H9 (cell line): ENCODE data around the gene SYNGR1. TPM values are rescaled to one million over a fixed set of nuclear protein-coding genes. Genes with fewer than 3 reads are reported as not detected.

Experiments used
- DNase-seq: peaks from one replicate; pipeline ENCODE4 v3.0.0-alpha.2; 2017
- H2AFZ ChIP-seq: one replicate; pipeline ENCODE4 v1.6.1; 2013; ENCODE audit warnings: mild to moderate bottlenecking, low read length, control low read depth, moderate library complexity
- H2AK5ac ChIP-seq: 2 replicates; pipeline ENCODE4 v1.6.1; 2013; ENCODE audit warnings: low read length, control low read depth, mixed read lengths; ENCODE audit not compliant: insufficient read length
- H2BK120ac ChIP-seq: one replicate; pipeline ENCODE4 v1.6.1; 2013; ENCODE audit warnings: low read depth, mild to moderate bottlenecking, low read length, control low read depth, inconsistent platforms; ENCODE audit not compliant: poor library complexity, severe bottlenecking
- H2BK12ac ChIP-seq: 2 replicates; pipeline ENCODE4 v1.6.1; 2013; ENCODE audit warnings: low read length, control low read depth, mixed read lengths, low read depth; ENCODE audit not compliant: insufficient read length
- H2BK15ac ChIP-seq: 2 replicates; pipeline ENCODE4 v1.6.1; 2013; ENCODE audit warnings: low read depth, low read length, control low read depth
- H2BK20ac ChIP-seq: one replicate; pipeline ENCODE4 v1.6.1; 2013; ENCODE audit warnings: low read depth, mild to moderate bottlenecking, low read length, control low read depth, inconsistent platforms; ENCODE audit not compliant: poor library complexity, severe bottlenecking
- H2BK5ac ChIP-seq: 2 replicates; pipeline ENCODE4 v1.6.1; 2013; ENCODE audit warnings: low read length, control low read depth, mixed read lengths; ENCODE audit not compliant: insufficient read length
- H3K14ac ChIP-seq: 2 replicates; pipeline ENCODE4 v1.6.1; 2013; ENCODE audit warnings: low read length, control low read depth; ENCODE audit not compliant: insufficient read depth
- H3K18ac ChIP-seq: 2 replicates; pipeline ENCODE4 v1.6.1; 2013; ENCODE audit warnings: low read depth, mild to moderate bottlenecking, mixed read lengths, low read length, control low read depth; ENCODE audit not compliant: insufficient read length
- H3K23ac ChIP-seq: 2 replicates; pipeline ENCODE4 v1.6.1; 2013; ENCODE audit warnings: low read length, control low read depth, mixed read lengths, low read depth; ENCODE audit not compliant: insufficient read length
- H3K23me2 ChIP-seq: 2 replicates; pipeline ENCODE4 v1.6.1; 2013; ENCODE audit warnings: low read depth, mild to moderate bottlenecking, mixed read lengths, low read length, control low read depth; ENCODE audit not compliant: insufficient read length, poor library complexity, severe bottlenecking
- H3K27ac ChIP-seq: 2 replicates; pipeline ENCODE4 v1.5.1; 2013; ENCODE audit warnings: low read length, control low read depth, mixed read lengths, low read depth; ENCODE audit not compliant: insufficient read length
- H3K27me3 ChIP-seq: 2 replicates; pipeline ENCODE4 v1.6.1; 2013; ENCODE audit warnings: low read length, control low read depth, inconsistent platforms; ENCODE audit not compliant: insufficient read depth
- H3K4ac ChIP-seq: 2 replicates; pipeline ENCODE4 v1.6.1; 2013; ENCODE audit warnings: low read depth, mild to moderate bottlenecking, control low read depth, inconsistent platforms, low read length, moderate library complexity
- H3K4me1 ChIP-seq: 2 replicates; pipeline ENCODE4 v1.6.1; 2013; ENCODE audit warnings: low read length, control low read depth, inconsistent platforms; ENCODE audit not compliant: insufficient read depth
- H3K4me2 ChIP-seq: 2 replicates; pipeline ENCODE4 v1.6.1; 2013; ENCODE audit warnings: low read length, control low read depth, mixed read lengths; ENCODE audit not compliant: insufficient read length, insufficient read depth
- H3K56ac ChIP-seq: 2 replicates; pipeline ENCODE4 v1.6.1; 2013; ENCODE audit warnings: low read depth, mild to moderate bottlenecking, mixed read lengths, low read length, control low read depth; ENCODE audit not compliant: insufficient read length
- H3K79me1 ChIP-seq: 2 replicates; pipeline ENCODE4 v1.6.1; 2013; ENCODE audit warnings: low read depth, mild to moderate bottlenecking, moderate library complexity, low read length, control low read depth, inconsistent platforms; ENCODE audit not compliant: insufficient read depth, poor library complexity, severe bottlenecking
- H3K79me2 ChIP-seq: 2 replicates; pipeline ENCODE4 v1.6.1; 2013; ENCODE audit warnings: low read length, control low read depth, inconsistent platforms; ENCODE audit not compliant: insufficient read depth
- H3K9ac ChIP-seq: 2 replicates; pipeline ENCODE4 v1.6.1; 2013; ENCODE audit warnings: low read length, control low read depth, mixed read lengths; ENCODE audit not compliant: insufficient read length; ENCODE audit errors: extremely low read depth
- H3K9me3 ChIP-seq: one replicate; pipeline ENCODE4 v1.6.1; 2013; ENCODE audit warnings: low read depth, low read length, inconsistent platforms; ENCODE audit not compliant: control insufficient read depth
- H3T11ph ChIP-seq: one replicate; pipeline ENCODE4 v1.6.1; 2013; ENCODE audit warnings: mild to moderate bottlenecking, low read length, control low read depth, inconsistent platforms
- H4K20me1 ChIP-seq: one replicate; pipeline ENCODE4 v1.6.1; 2013; ENCODE audit not compliant: control insufficient read depth, insufficient read length, insufficient read depth
- H4K5ac ChIP-seq: 2 replicates; pipeline ENCODE4 v1.6.1; 2013; ENCODE audit warnings: low read depth, mild to moderate bottlenecking, mixed read lengths, low read length, control low read depth; ENCODE audit not compliant: insufficient read length
- H4K8ac ChIP-seq: replicated peaks from 2 replicates; pipeline ENCODE4 v1.6.1; 2013; ENCODE audit warnings: low read length, control low read depth, mixed read lengths, low read depth; ENCODE audit not compliant: insufficient read length
- H4K91ac ChIP-seq: 2 replicates; pipeline ENCODE4 v1.6.1; 2013; ENCODE audit warnings: low read depth, mild to moderate bottlenecking, moderate library complexity, mixed read lengths, low read length, control low read depth; ENCODE audit not compliant: insufficient read length
- H3K27ac Mint-ChIP-seq, 3 experiments: 2 replicates in 2 of 3; 3 replicates in 1 of 3; pipeline ENCODE4 v1.8.0; 2020 to 2021; ENCODE audit warnings: mixed read lengths in 3 of 3, mild to moderate bottlenecking in 1 of 3, moderate library complexity in 1 of 3
- H3K27me3 Mint-ChIP-seq: 2 replicates; pipeline ENCODE4 v1.8.0; 2021; ENCODE audit warnings: low read depth, mild to moderate bottlenecking, moderate library complexity, mixed read lengths
- H3K36me3 Mint-ChIP-seq, 3 experiments: 2 replicates in 2 of 3; 3 replicates in 1 of 3; pipeline ENCODE4 v1.8.0; 2020 to 2021; ENCODE audit warnings: low read depth in 3 of 3, mixed read lengths in 3 of 3; ENCODE audit not compliant: insufficient read depth in 1 of 3
- H3K4me1 Mint-ChIP-seq, 2 experiments: 2 replicates each; pipeline ENCODE4 v1.8.0; 2020; ENCODE audit warnings: mixed read lengths in 2 of 2
- H3K4me3 Mint-ChIP-seq, 2 experiments: 2 replicates in 1 of 2; 3 replicates in 1 of 2; pipeline ENCODE4 v1.8.0; 2020 to 2021; ENCODE audit warnings: mild to moderate bottlenecking in 2 of 2, mixed read lengths in 2 of 2, moderate library complexity in 1 of 2
- H3K9me3 Mint-ChIP-seq, 2 experiments: 2 replicates in 1 of 2; 3 replicates in 1 of 2; pipeline ENCODE4 v1.8.0; 2020; ENCODE audit warnings: mild to moderate bottlenecking in 2 of 2, mixed read lengths in 2 of 2, moderate library complexity in 1 of 2
- CTCF ChIP-seq: fragments of 200-600 bp; sonication (generic); conservative IDR thresholded peaks from 3 replicates; pipeline ENCODE4 v1.8.0; 2021; ENCODE audit warnings: antibody characterized with exemption, mild to moderate bottlenecking
- WGBS: extraction: QIAGEN DNeasy Blood & Tissue Kit; methylation state at CpG from one replicate; pipeline ENCODE4 v1.1.7; 2013; ENCODE audit warnings: missing lambda C conversion rate, low lambda C conversion rate, mixed read lengths; ENCODE audit not compliant: insufficient read length; ENCODE audit errors: extremely low coverage; 5-methylcytosine and 5-hydroxymethylcytosine counted together
- total RNA-seq: library from RNA; stranded (reverse); gene quantifications from 2 replicates; pipeline ENCODE4 v1.2.1, GENCODE V29; 2021

The SYNGR1 gene
- total RNA-seq, 1 experiment from 2014 or later = 13.2 TPM

DNA sequence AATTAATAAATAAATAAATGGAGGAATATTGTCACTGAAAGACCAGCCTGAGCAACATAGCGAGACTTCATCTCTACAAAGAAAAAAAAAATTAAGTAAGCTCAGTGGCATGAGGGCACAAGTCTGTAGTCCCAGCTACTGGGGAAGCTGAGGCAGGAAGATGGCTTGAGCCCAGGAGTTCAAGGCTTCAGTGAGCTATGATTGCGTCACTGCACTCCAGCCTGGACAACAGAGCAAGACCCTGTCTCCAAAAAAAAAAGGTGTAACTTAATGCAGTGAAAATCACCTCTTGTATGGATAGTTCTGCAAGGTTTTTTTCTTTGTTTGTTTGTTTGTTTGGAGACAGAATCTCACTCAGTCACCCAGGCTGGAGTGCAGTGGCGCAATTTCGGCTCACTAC, 4.6 kb upstream of the SYNGR1 start:
- H3K23me2 ChIP-seq = peaks cover 6% of the 10 kb centered on the region
- H3T11ph ChIP-seq = no peak overlapping the region
- H4K8ac ChIP-seq = no peak overlapping the region
- no peak overlapping the region for H3K56ac ChIP-seq
- H3K27ac ChIP-seq = no peak overlapping the region
- H3K14ac ChIP-seq = no peak overlapping the region
- no peak overlapping the region for H3K27ac Mint-ChIP-seq
- no peak overlapping the region for H2BK15ac ChIP-seq
- H3K9me3 ChIP-seq = no peaks in the 10 kb centered on the region
- no peak overlapping the region for H4K5ac ChIP-seq
- no peak overlapping the region for H3K4me3 Mint-ChIP-seq
- H3K4me1 ChIP-seq = peaks cover 3% of the 10 kb centered on the region; the same call in 1 of the 2 replicates
- H4K91ac ChIP-seq = no peak overlapping the region
- H3K9ac ChIP-seq = no peak overlapping the region
- H3K79me2 ChIP-seq = no peaks in the 10 kb centered on the region
- H3K4me2 ChIP-seq = no peak overlapping the region
- peaks cover 0 to 3% of the 10 kb centered on the region in 2 experiments; a peak in 2 of 5 replicates for H3K9me3 Mint-ChIP-seq
- peaks cover 21% of the 10 kb centered on the region for H3K27me3 Mint-ChIP-seq
- H2BK20ac ChIP-seq = no peak overlapping the region
- no peaks in the 10 kb centered on the region; a peak in 1 of 7 replicates for H3K36me3 Mint-ChIP-seq
- H3K23ac ChIP-seq = no peak overlapping the region
- H3K4me1 Mint-ChIP-seq = peaks cover 8 to 23% of the 10 kb centered on the region in 2 experiments
- H4K20me1 ChIP-seq = no peaks in the 10 kb centered on the region
- no peak overlapping the region for H2AK5ac ChIP-seq
- no peak overlapping the region for H2AFZ ChIP-seq
- no peak overlapping the region for H3K18ac ChIP-seq
- no CpG with 5 or more reads among the region's 4 CpGs for WGBS
- no peaks in the 10 kb centered on the region for H3K27me3 ChIP-seq
- no peak overlapping the region for H2BK120ac ChIP-seq
- no peaks in the 10 kb centered on the region for H3K79me1 ChIP-seq
- H2BK12ac ChIP-seq = no peak overlapping the region
- no peak overlapping the region for H2BK5ac ChIP-seq
- H3K4ac ChIP-seq = no peak overlapping the region
- DNase-seq = no peak
- TF ChIP-seq CTCF = no peak
